ENCODE measurements around the gene RALGAPA2.

The RALGAPA2 gene

GRCh38 chr20:20649945-20650344, 62.5 kb downstream of the RALGAPA2 start:
- peak; percentile 56 for DNase-seq (ENCODE audit: low read depth, low spot score)
- no peak overlapping the region for H3K4me3 ChIP-seq (ENCODE audit: low read length)

GRCh38 chr20:20643927-20644326, 68.5 kb downstream of the RALGAPA2 start:
- DNase-seq (ENCODE audit: low read depth, low spot score), result no peak
- H3K4me3 ChIP-seq (ENCODE audit: low read length), result no peak overlapping the region

- H3K4me3 ChIP-seq (ENCODE audit: low read length), result no peak overlapping the region
- DNase-seq (ENCODE audit: low read depth, low spot score), result no peak
These were observed 70.7 kb downstream of the RALGAPA2 start for GRCh38 chr20:20641783-20642182.

GRCh38 chr20:20638878-20639277, 73.6 kb downstream of the RALGAPA2 start:
- DNase-seq (ENCODE audit: low read depth, low spot score), result no peak
- H3K4me3 ChIP-seq (ENCODE audit: low read length), result no peak overlapping the region

GRCh38 chr20:20637998-20638725, 74.3 kb downstream of the RALGAPA2 start:
- peak; percentile 41 for DNase-seq (ENCODE audit: low read depth, low spot score)
- no peak overlapping the region for H3K4me3 ChIP-seq (ENCODE audit: low read length)

GRCh38 chr20:20635006-20635405, 77.4 kb downstream of the RALGAPA2 start:
- DNase-seq (ENCODE audit: low read depth, low spot score), result no peak
- no peak overlapping the region for H3K4me3 ChIP-seq (ENCODE audit: low read length)

GRCh38 chr20:20632644-20633043, 79.8 kb downstream of the RALGAPA2 start:
- no peak for DNase-seq (ENCODE audit: low read depth, low spot score)
- H3K4me3 ChIP-seq (ENCODE audit: low read length), result no peak overlapping the region

GRCh38 chr20:20630551-20630950, 81.9 kb downstream of the RALGAPA2 start:
- no peak for DNase-seq (ENCODE audit: low read depth, low spot score)
- H3K4me3 ChIP-seq (ENCODE audit: low read length), result no peak overlapping the region

- no peak overlapping the region for H3K4me3 ChIP-seq (ENCODE audit: low read length)
- DNase-seq (ENCODE audit: low read depth, low spot score), result no peak
These were observed 82.8 kb downstream of the RALGAPA2 start for GRCh38 chr20:20629556-20630188.

- H3K4me3 ChIP-seq (ENCODE audit: low read length), result no peak overlapping the region
- DNase-seq (ENCODE audit: low read depth, low spot score), result no peak
These were observed 84.1 kb downstream of the RALGAPA2 start for GRCh38 chr20:20628314-20628713.

GRCh38 chr20:20627471-20627870, 85.0 kb downstream of the RALGAPA2 start:
- no peak for DNase-seq (ENCODE audit: low read depth, low spot score)
- H3K4me3 ChIP-seq (ENCODE audit: low read length), result no peak overlapping the region

- DNase-seq (ENCODE audit: low read depth, low spot score), result no peak
- no peak overlapping the region for H3K4me3 ChIP-seq (ENCODE audit: low read length)
These were observed 87.5 kb downstream of the RALGAPA2 start for GRCh38 chr20:20624914-20625313.

GRCh38 chr20:20621195-20621594, 91.2 kb downstream of the RALGAPA2 start:
- H3K4me3 ChIP-seq (ENCODE audit: low read length), result no peak overlapping the region
- no peak for DNase-seq (ENCODE audit: low read depth, low spot score)

- no peak for DNase-seq (ENCODE audit: low read depth, low spot score)
- no peak overlapping the region for H3K4me3 ChIP-seq (ENCODE audit: low read length)
These were observed 98.1 kb downstream of the RALGAPA2 start for GRCh38 chr20:20614391-20614790.

GRCh38 chr20:20612251-20612650, 100.2 kb downstream of the RALGAPA2 start:
- no peak overlapping the region for H3K4me3 ChIP-seq (ENCODE audit: low read length)
- DNase-seq (ENCODE audit: low read depth, low spot score), result no peak

GRCh38 chr20:20611167-20611566, 101.3 kb downstream of the RALGAPA2 start:
- H3K4me3 ChIP-seq (ENCODE audit: low read length), result no peak overlapping the region
- no peak for DNase-seq (ENCODE audit: low read depth, low spot score)

GRCh38 chr20:20609522-20609921, 102.9 kb downstream of the RALGAPA2 start:
- DNase-seq (ENCODE audit: low read depth, low spot score), result no peak
- no peak overlapping the region for H3K4me3 ChIP-seq (ENCODE audit: low read length)

GRCh38 chr20:20608641-20609040, 103.8 kb downstream of the RALGAPA2 start:
- DNase-seq (ENCODE audit: low read depth, low spot score), result no peak
- no peak overlapping the region for H3K4me3 ChIP-seq (ENCODE audit: low read length)

- DNase-seq (ENCODE audit: low read depth, low spot score), result peak; percentile 4
- H3K4me3 ChIP-seq (ENCODE audit: low read length), result no peak overlapping the region
These were observed 104.4 kb downstream of the RALGAPA2 start for GRCh38 chr20:20608041-20608440.

GRCh38 chr20:20606881-20607280, 105.6 kb downstream of the RALGAPA2 start:
- no peak for DNase-seq (ENCODE audit: low read depth, low spot score)
- no peak overlapping the region for H3K4me3 ChIP-seq (ENCODE audit: low read length)

- DNase-seq (ENCODE audit: low read depth, low spot score), result no peak
- H3K4me3 ChIP-seq (ENCODE audit: low read length), result no peak overlapping the region
These were observed 106.4 kb downstream of the RALGAPA2 start for GRCh38 chr20:20606050-20606449.
